BLaER1 (cell line): ENCODE results near the gene DDX23.
A peak's percentile ranks its signal among the peaks of the same experiment; 100 is the strongest.

ENCODE experiments used
- H3K27ac ChIP-seq: shearing (Covaris generic); formaldehyde crosslinking; 2 replicates; pipeline ENCODE4 v1.8.1; 2022
- H3K27me3 ChIP-seq: shearing (Covaris generic); formaldehyde crosslinking; 2 replicates; pipeline ENCODE4 v1.8.1; 2022
- H3K36me3 ChIP-seq: shearing (Covaris generic); formaldehyde crosslinking; 2 replicates; pipeline ENCODE4 v1.8.1; 2022
- H3K4me1 ChIP-seq: shearing (Covaris generic); formaldehyde crosslinking; 2 replicates; pipeline ENCODE4 v1.8.1; 2022
- H3K4me2 ChIP-seq: shearing (Covaris generic); formaldehyde crosslinking; 2 replicates; pipeline ENCODE4 v1.8.1; 2022
- H3K4me3 ChIP-seq: shearing (Covaris generic); formaldehyde crosslinking; 2 replicates; pipeline ENCODE4 v1.8.1; 2022
- H3K9ac ChIP-seq: shearing (Covaris generic); formaldehyde crosslinking; 2 replicates; pipeline ENCODE4 v1.8.1; 2022
- H3K9me3 ChIP-seq: shearing (Covaris generic); formaldehyde crosslinking; 2 replicates; pipeline ENCODE4 v1.8.1; 2022
- H4K20me1 ChIP-seq: shearing (Covaris generic); formaldehyde crosslinking; 2 replicates; pipeline ENCODE4 v1.8.1; 2022
- Cebpa-rat ChIP-seq: shearing (Covaris generic); IDR thresholded peaks from 2 replicates; pipeline ENCODE4 v1.8.1; 2022

The DDX23 gene

GRCh38 chr12:48788524-48788853 is 63.5 kb downstream of the DDX23 start:
- no peak for TF ChIP-seq Cebpa-rat
- peak overlapping the region; percentile 94 for H3K9ac ChIP-seq
- peak overlapping the region; percentile 95 for H3K27ac ChIP-seq
- H3K4me3 ChIP-seq = peak overlapping the region; percentile 97
- peaks cover 2% of the 10 kb centered on the region for H3K36me3 ChIP-seq
- peak overlapping the region; percentile 98 for H3K4me2 ChIP-seq
- no peaks in the 10 kb centered on the region for H3K9me3 ChIP-seq
- peaks cover 7% of the 10 kb centered on the region; the same call in 1 of the 2 replicates for H4K20me1 ChIP-seq
- H3K27me3 ChIP-seq = no peaks in the 10 kb centered on the region
- H3K4me1 ChIP-seq = peaks cover 55% of the 10 kb centered on the region

GRCh38 chr12:48787791-48788523 is 64.0 kb downstream of the DDX23 start:
- peak overlapping the region; percentile 97 for H3K4me3 ChIP-seq
- H3K27me3 ChIP-seq = no peaks in the 10 kb centered on the region
- TF ChIP-seq Cebpa-rat = no peak
- H3K27ac ChIP-seq = peak overlapping the region; percentile 95
- peaks cover 7% of the 10 kb centered on the region; the same call in 1 of the 2 replicates for H4K20me1 ChIP-seq
- H3K36me3 ChIP-seq = peaks cover 7% of the 10 kb centered on the region
- H3K4me2 ChIP-seq = peak overlapping the region; percentile 98
- H3K9ac ChIP-seq = peak overlapping the region; percentile 94
- peaks cover 60% of the 10 kb centered on the region for H3K4me1 ChIP-seq
- no peaks in the 10 kb centered on the region for H3K9me3 ChIP-seq

- Histone ChIP-seq H3K27me3 (no peaks in the 10 kb centered on the region), H3K36me3 (peaks cover 18% of the 10 kb centered on the region), H3K4me1 (peaks cover 71% of the 10 kb centered on the region), H4K20me1 (peaks cover 7% of the 10 kb centered on the region; the same call in 1 of the 2 replicates), H3K4me3 (peak overlapping the region; percentile 97), H3K4me2 (peak overlapping the region; percentile 98), H3K27ac (peak overlapping the region; percentile 95), H3K9ac (peak overlapping the region; percentile 94), H3K9me3 (no peaks in the 10 kb centered on the region)
- TF ChIP-seq Cebpa-rat = no peak
Measured at GRCh38 chr12:48786591-48787544, 65.1 kb downstream of the DDX23 start.

GRCh38 chr12:48783432-48783831 is 68.5 kb downstream of the DDX23 start:
- TF ChIP-seq Cebpa-rat = no peak
- Histone ChIP-seq H3K27ac (no peak overlapping the region), H3K9ac (no peak overlapping the region), H4K20me1 (peaks cover 7% of the 10 kb centered on the region; the same call in 1 of the 2 replicates), H3K4me3 (no peak overlapping the region), H3K9me3 (no peaks in the 10 kb centered on the region), H3K36me3 (peaks cover 23% of the 10 kb centered on the region), H3K4me2 (peak overlapping the region; percentile 12; the same call in 1 of the 2 replicates), H3K27me3 (no peaks in the 10 kb centered on the region), H3K4me1 (peaks cover 97% of the 10 kb centered on the region)

- peaks cover 7% of the 10 kb centered on the region; the same call in 1 of the 2 replicates for H4K20me1 ChIP-seq
- H3K27ac ChIP-seq = peak overlapping the region; percentile 99
- H3K4me1 ChIP-seq = peaks cover 98% of the 10 kb centered on the region
- peaks cover 30% of the 10 kb centered on the region for H3K36me3 ChIP-seq
- no peaks in the 10 kb centered on the region for H3K27me3 ChIP-seq
- no peak overlapping the region for H3K4me3 ChIP-seq
- no peak for TF ChIP-seq Cebpa-rat
- 0 out of 2 replicates have a peak overlapping the region, but pooled peaks have one; percentile 67 for H3K9ac ChIP-seq
- H3K9me3 ChIP-seq = no peaks in the 10 kb centered on the region
- H3K4me2 ChIP-seq = peak overlapping the region; percentile 99
Measured at GRCh38 chr12:48782457-48783395, 69.2 kb downstream of the DDX23 start.

GRCh38 chr12:48781750-48782456 is 70.1 kb downstream of the DDX23 start:
- H3K9ac ChIP-seq = peak overlapping the region; percentile 67
- H3K4me3 ChIP-seq = no peak overlapping the region
- peaks cover 97% of the 10 kb centered on the region for H3K4me1 ChIP-seq
- peak overlapping the region; percentile 99 for H3K4me2 ChIP-seq
- H3K27me3 ChIP-seq = no peaks in the 10 kb centered on the region
- peak overlapping the region; percentile 99 for H3K27ac ChIP-seq
- H3K9me3 ChIP-seq = no peaks in the 10 kb centered on the region
- H3K36me3 ChIP-seq = peaks cover 38% of the 10 kb centered on the region
- no peak for TF ChIP-seq Cebpa-rat
- H4K20me1 ChIP-seq = 0 out of 2 replicates have a peak, but pooled peaks cover 2% of the 10 kb centered on the region

- Histone ChIP-seq H4K20me1 (no peaks in the 10 kb centered on the region), H3K27me3 (no peaks in the 10 kb centered on the region), H3K36me3 (peaks cover 52% of the 10 kb centered on the region), H3K4me3 (peak overlapping the region; percentile 56), H3K9ac (peak overlapping the region; percentile 87), H3K27ac (peak overlapping the region; percentile 99), H3K9me3 (no peaks in the 10 kb centered on the region), H3K4me2 (peak overlapping the region; percentile 99), H3K4me1 (peaks cover 84% of the 10 kb centered on the region)
- TF ChIP-seq Cebpa-rat = no peak
Measured at GRCh38 chr12:48780381-48781025, 71.5 kb downstream of the DDX23 start.

- H3K4me1 ChIP-seq = peaks cover 79% of the 10 kb centered on the region
- H3K27ac ChIP-seq = peak overlapping the region; percentile 99
- TF ChIP-seq Cebpa-rat = no peak
- peak overlapping the region; percentile 99 for H3K4me2 ChIP-seq
- H3K27me3 ChIP-seq = no peaks in the 10 kb centered on the region
- H3K4me3 ChIP-seq = peak overlapping the region; percentile 56
- H4K20me1 ChIP-seq = no peaks in the 10 kb centered on the region
- H3K36me3 ChIP-seq = peaks cover 59% of the 10 kb centered on the region
- no peaks in the 10 kb centered on the region for H3K9me3 ChIP-seq
- peak overlapping the region; percentile 87 for H3K9ac ChIP-seq
Measured at GRCh38 chr12:48779869-48780268, 72.1 kb downstream of the DDX23 start.
